H1 (cell line): ENCODE results near the gene FRMPD4. TPM values are rescaled to one million over a fixed set of nuclear protein-coding genes. Genes with fewer than 3 reads are reported as not detected.

Experiments used
- BRCA1 ChIP-seq: IDR thresholded peaks from 2 replicates; pipeline ENCODE4 v1.6.1; 2012; ENCODE audit warnings: low read depth, low read length, improper control_type of control experiment
- CHD1 ChIP-seq: IDR thresholded peaks from 2 replicates; pipeline ENCODE4 v1.6.1; 2012; ENCODE audit warnings: low read depth, low read length, improper control_type of control experiment
- CHD7 ChIP-seq: fragments of 300-600 bp; sonication (generic); IDR thresholded peaks from 2 replicates; pipeline ENCODE4 v1.7.1; 2012; ENCODE audit warnings: low read length, moderate library complexity, mild to moderate bottlenecking, inconsistent platforms; ENCODE audit not compliant: insufficient replicate concordance
- EP300 ChIP-seq, 2 experiments: IDR thresholded peaks; 1 replicate in 1 of 2; 2 replicates in 1 of 2; pipeline ENCODE4 v1.6.1; 2011 to 2012; ENCODE audit warnings: low read depth in 2 of 2, low read length in 2 of 2, mild to moderate bottlenecking in 2 of 2, borderline replicate concordance in 1 of 2, inconsistent platforms in 1 of 2, moderate library complexity in 1 of 2
- EZH2 ChIP-seq: fragments of 200-600 bp; sonication (generic); IDR thresholded peaks from 2 replicates; pipeline ENCODE4 v1.7.1; 2012; ENCODE audit warnings: low read depth, mild to moderate bottlenecking, moderate library complexity, low read length, inconsistent platforms; ENCODE audit not compliant: severe bottlenecking
- KDM5A ChIP-seq: fragments of 200-600 bp; IDR thresholded peaks from 2 replicates; pipeline ENCODE4 v1.7.1; 2012; ENCODE audit warnings: mild to moderate bottlenecking, low read length, inconsistent platforms, mixed read lengths
- MAX ChIP-seq: IDR thresholded peaks from 2 replicates; pipeline ENCODE4 v1.6.1; 2012; ENCODE audit warnings: inconsistent platforms
- RFX5 ChIP-seq: IDR thresholded peaks from 2 replicates; pipeline ENCODE4 v1.6.1; 2011; ENCODE audit warnings: low read depth, low read length, improper control_type of control experiment, borderline replicate concordance
- SP2 ChIP-seq: IDR thresholded peaks from 2 replicates; pipeline ENCODE4 v1.6.1; 2012; ENCODE audit warnings: mild to moderate bottlenecking, low read length, inconsistent platforms
- SP4 ChIP-seq: IDR thresholded peaks from 2 replicates; pipeline ENCODE4 v1.6.1; 2012; ENCODE audit warnings: low read length, inconsistent platforms
- YY1 ChIP-seq: IDR thresholded peaks from 2 replicates; pipeline ENCODE4 v1.6.1; 2011; ENCODE audit warnings: low read depth, mild to moderate bottlenecking, low read length
- ZNF274 ChIP-seq: IDR thresholded peaks from 2 replicates; pipeline ENCODE4 v1.7.0; 2012; ENCODE audit warnings: low read length, borderline replicate concordance; ENCODE audit errors: extremely low read depth
- polyA plus RNA-seq, 7 experiments: library from polyadenylated mRNA; depleted of rRNA in 3 of 7; stranded (reverse) in 5 of 7; unstranded in 2 of 7; fragments of >200 nt in 5 of 7; fragments of 200-250 nt in 2 of 7; gene quantifications; 1 replicate in 5 of 7; 2 replicates in 1 of 7; 4 replicates in 1 of 7; pipeline versions ENCODE4 v1.2.1 to v1.2.3, GENCODE V29; 2011 to 2013; ENCODE audit warnings: missing spikeins in 2 of 7, mixed read lengths in 2 of 7
- total RNA-seq: library from RNA; stranded (reverse); fragmentation: NEBNext Ultra II Directional; extraction: Animal tissue kit (Norgen Biotek cat#: 25700); gene quantifications from 2 replicates; pipeline ENCODE4 v1.2.1, GENCODE V29; 2021

Gene FRMPD4
- total and polyA plus RNA-seq, 2 of the 8 experiments (the other 6 are each of a cell fraction or from before 2014, with no cell fraction given): 0.02 to 0.37 TPM

GRCh38 chrX:12228862-12229261 lies 90.6 kb downstream of the FRMPD4 start (continued):
- TF ChIP-seq CHD7: no peak
- TF ChIP-seq SP4: no peak
- TF ChIP-seq SP2: no peak
- no peak for TF ChIP-seq RFX5
- TF ChIP-seq KDM5A: no peak
- TF ChIP-seq MAX: no peak
- TF ChIP-seq EP300 (IDR thresholded peaks at IDR 0.05; ENCODE audit: borderline replicate concordance in 1 of 2, low read depth in 2 of 2, low read length in 2 of 2): no peak
- TF ChIP-seq YY1: no peak
- no peak for TF ChIP-seq EZH2
- TF ChIP-seq ZNF274: no peak
- no peak for TF ChIP-seq CHD1
- TF ChIP-seq BRCA1: no peak
